ENCODE results near the gene ANKRD11.

- TF ChIP-seq CTCF (IDR thresholded peaks at IDR 0.05) (no peak), ZFX (IDR thresholded peaks at IDR 0.05; ENCODE audit: borderline replicate concordance) (no peak)
Observed at GRCh38 chr16:89297910-89298545, 192.3 kb downstream of the ANKRD11 start.

Data from 22Rv1 (cell line).